Skin of body (tissue), 2 donors: ENCODE data around the gene PROM1. TPM values are rescaled to one million over a fixed set of nuclear protein-coding genes. Genes with fewer than 3 reads are reported as not detected.

Experiments used
- DNase-seq: peaks from one replicate; lab custom pipeline; 2025; lab: John Stamatoyannopoulos, UW
- total RNA-seq: library from RNA; depleted of rRNA; stranded (reverse); fragments of >200 nt; gene quantifications from one replicate; pipeline ENCODE4 v1.2.3, GENCODE V29; 2014

The PROM1 gene
- total RNA-seq, 1 donor from 2014 or later, result 8.2 TPM

- DNase-seq, result no peak
These were observed 16.3 kb downstream of the PROM1 start for GRCh38 chr4:16067515-16067914.

- no peak for DNase-seq
These were observed 17.2 kb downstream of the PROM1 start for GRCh38 chr4:16066586-16067128.

GRCh38 chr4:16065066-16065465, 18.8 kb downstream of the PROM1 start:
- DNase-seq, result no peak

GRCh38 chr4:16062601-16063000, 21.2 kb downstream of the PROM1 start:
- DNase-seq, result no peak

GRCh38 chr4:16056681-16057385, 27.0 kb downstream of the PROM1 start:
- no peak for DNase-seq

- DNase-seq, result no peak
These were observed 27.9 kb downstream of the PROM1 start for GRCh38 chr4:16055873-16056272.

GRCh38 chr4:16055471-16055870, 28.4 kb downstream of the PROM1 start:
- no peak for DNase-seq

GRCh38 chr4:16052939-16053338, 30.9 kb downstream of the PROM1 start:
- DNase-seq, result no peak

- no peak for DNase-seq
These were observed 31.8 kb downstream of the PROM1 start for GRCh38 chr4:16051980-16052379.

GRCh38 chr4:16051132-16051531, 32.7 kb downstream of the PROM1 start:
- DNase-seq, result no peak

- DNase-seq, result no peak
These were observed 33.2 kb downstream of the PROM1 start for GRCh38 chr4:16050669-16051068.

GRCh38 chr4:16048619-16049419, 35.0 kb downstream of the PROM1 start:
- no peak for DNase-seq

- no peak for DNase-seq
These were observed 38.1 kb downstream of the PROM1 start for GRCh38 chr4:16045687-16046086.

GRCh38 chr4:16043642-16044498, 40.0 kb downstream of the PROM1 start:
- no peak for DNase-seq

- DNase-seq, result no peak
These were observed 44.7 kb downstream of the PROM1 start for GRCh38 chr4:16039139-16039538.

GRCh38 chr4:16037901-16038300, 45.9 kb downstream of the PROM1 start:
- no peak for DNase-seq

GRCh38 chr4:16035843-16036242, 48.0 kb downstream of the PROM1 start:
- DNase-seq, result no peak

GRCh38 chr4:16034010-16034748, 49.6 kb downstream of the PROM1 start:
- no peak for DNase-seq

GRCh38 chr4:16032396-16032770, 51.4 kb downstream of the PROM1 start:
- no peak for DNase-seq

- peak; percentile 4 for DNase-seq
These were observed 52.1 kb downstream of the PROM1 start for GRCh38 chr4:16031546-16032395.
